Measurements from ENCODE around the gene GPRC5A.
A peak's percentile ranks its signal among the peaks of the same experiment; 100 is the strongest.

Gene GPRC5A

GRCh38 chr12:12909995-12910420 lies 18.6 kb downstream of the GPRC5A start:
- no peak for DNase-seq

GRCh38 chr12:12912711-12913110 lies 21.3 kb downstream of the GPRC5A start:
- no peak for DNase-seq

GRCh38 chr12:12915656-12916055 lies 24.3 kb downstream of the GPRC5A start:
- no peak for DNase-seq

- peak; percentile 82 for DNase-seq
Observed at GRCh38 chr12:12916135-12916944, 25.0 kb downstream of the GPRC5A start.

- DNase-seq, result no peak
Observed at GRCh38 chr12:12917517-12917916, 26.2 kb downstream of the GPRC5A start.

- DNase-seq, result no peak
Observed at GRCh38 chr12:12918781-12919389, 27.5 kb downstream of the GPRC5A start.

GRCh38 chr12:12919666-12920435 lies 28.5 kb downstream of the GPRC5A start:
- DNase-seq, result no peak

GRCh38 chr12:12922191-12922616 lies 30.8 kb downstream of the GPRC5A start:
- no peak for DNase-seq

- DNase-seq, result no peak
Observed at GRCh38 chr12:12922978-12923377, 31.6 kb downstream of the GPRC5A start.

GRCh38 chr12:12924169-12924568 lies 32.8 kb downstream of the GPRC5A start:
- DNase-seq, result no peak

GRCh38 chr12:12925388-12925787 lies 34.0 kb downstream of the GPRC5A start:
- DNase-seq, result no peak

GRCh38 chr12:12926571-12927071 lies 35.3 kb downstream of the GPRC5A start:
- no peak for DNase-seq

- DNase-seq, result peak; percentile 58
Observed at GRCh38 chr12:12927211-12928079, 36.1 kb downstream of the GPRC5A start.

- DNase-seq, result no peak
Observed at GRCh38 chr12:12929696-12930095, 38.3 kb downstream of the GPRC5A start.

- DNase-seq, result no peak
Observed at GRCh38 chr12:12930633-12931219, 39.4 kb downstream of the GPRC5A start.

- no peak for DNase-seq
Observed at GRCh38 chr12:12933742-12934141, 42.4 kb downstream of the GPRC5A start.

- no peak for DNase-seq
Observed at GRCh38 chr12:12934556-12934955, 43.2 kb downstream of the GPRC5A start.

- no peak for DNase-seq
Observed at GRCh38 chr12:12936983-12937491, 45.7 kb downstream of the GPRC5A start.

- no peak for DNase-seq
Observed at GRCh38 chr12:12938541-12938940, 47.2 kb downstream of the GPRC5A start.

GRCh38 chr12:12939888-12940287 lies 48.5 kb downstream of the GPRC5A start:
- DNase-seq, result no peak

GRCh38 chr12:12941450-12942350 lies 50.3 kb downstream of the GPRC5A start:
- no peak for DNase-seq
